Stimulated activated naive CD8-positive, alpha-beta T cell treated with anti-CD3 and anti-CD28 coated beads, Interleukin-15, amount 100 ng/mL, for 72 hours (primary cell): Measurements from ENCODE around the gene MTRR.

Experiments
- ATAC-seq: fragments of 150-1000 bp; cut with Tn5 transposase; 2 replicates; pipeline ENCODE4 v1.10.0; 2021; ENCODE audit warnings: mild to moderate bottlenecking, moderate library complexity
- DNase-seq, 2 donors: peaks; one replicate each; pipeline ENCODE4 v3.0.0; 2021 to 2022
- H3K27ac Mint-ChIP-seq, 2 donors: one replicate each; pipeline ENCODE4 v1.8.0; 2022; ENCODE audit warnings: mild to moderate bottlenecking in 2 of 2, mixed read lengths in 2 of 2, moderate library complexity in 2 of 2
- H3K27me3 Mint-ChIP-seq: one replicate; pipeline ENCODE4 v1.8.0; 2022; ENCODE audit warnings: mixed read lengths
- H3K4me1 Mint-ChIP-seq: one replicate; pipeline ENCODE4 v1.8.0; 2022; ENCODE audit warnings: mild to moderate bottlenecking, mixed read lengths
- H3K4me3 Mint-ChIP-seq, 2 donors: one replicate each; pipeline ENCODE4 v1.8.0; 2022; ENCODE audit warnings: mild to moderate bottlenecking in 2 of 2, mixed read lengths in 2 of 2, moderate library complexity in 1 of 2
- H3K9me3 Mint-ChIP-seq, 2 donors: one replicate each; pipeline ENCODE4 v1.8.0; 2022; ENCODE audit warnings: mixed read lengths in 2 of 2

Gene MTRR

GRCh38 chr5:7947301-7947700, 78.4 kb downstream of the MTRR start:
- DNase-seq (no peak), ATAC-seq (no peak)
- Mint-ChIP-seq H3K27me3 (peaks cover 9% of the 10 kb centered on the region), H3K27ac (no peak overlapping the region), H3K9me3 (peaks cover 6 to 9% of the 10 kb centered on the region in 2 donors), H3K4me3 (no peak overlapping the region), H3K4me1 (no peaks in the 10 kb centered on the region)
